SH-SY5Y (cell line): ENCODE measurements around the gene NAALADL1.

ENCODE experiments used
- GATA2 ChIP-seq: IDR thresholded peaks from 2 replicates; pipeline ENCODE4 v1.6.1; 2011; ENCODE audit warnings: mild to moderate bottlenecking, low read depth, low read length
- GATA3 ChIP-seq: IDR thresholded peaks from 2 replicates; pipeline ENCODE4 v1.6.1; 2011; ENCODE audit warnings: low read depth, mild to moderate bottlenecking, low read length, moderate library complexity

NAALADL1 gene

DNA sequence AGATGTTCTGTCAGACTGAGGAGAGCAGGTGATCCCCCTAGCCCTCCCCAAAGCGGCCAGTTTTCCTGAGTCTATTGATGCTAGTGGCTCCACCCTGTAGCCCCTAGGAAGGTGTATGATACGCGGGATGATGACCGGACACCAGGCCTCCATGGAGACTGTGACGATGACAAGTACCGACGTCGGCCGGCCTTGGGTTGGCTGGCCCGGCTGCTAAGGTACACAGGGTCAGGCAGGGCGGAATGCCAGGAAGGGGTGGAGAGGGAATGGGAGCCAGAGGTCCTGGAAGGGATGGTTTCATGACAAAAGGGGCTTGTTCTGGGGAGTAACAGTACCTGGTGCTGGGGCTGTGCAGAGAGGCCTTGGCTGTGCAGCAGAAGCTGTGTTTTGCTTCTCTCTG is 28.9 kb upstream of the NAALADL1 start:
- TF ChIP-seq GATA3 (no peak), GATA2 (no peak)

GRCh38 chr11:65086809-65087208 is 28.5 kb upstream of the NAALADL1 start:
- TF ChIP-seq GATA2 (no peak), GATA3 (no peak)

GRCh38 chr11:65085446-65085845 is 27.1 kb upstream of the NAALADL1 start:
- TF ChIP-seq GATA2, result no peak

GRCh38 chr11:65084598-65085375 is 26.4 kb upstream of the NAALADL1 start:
- TF ChIP-seq GATA2, result no peak

DNA sequence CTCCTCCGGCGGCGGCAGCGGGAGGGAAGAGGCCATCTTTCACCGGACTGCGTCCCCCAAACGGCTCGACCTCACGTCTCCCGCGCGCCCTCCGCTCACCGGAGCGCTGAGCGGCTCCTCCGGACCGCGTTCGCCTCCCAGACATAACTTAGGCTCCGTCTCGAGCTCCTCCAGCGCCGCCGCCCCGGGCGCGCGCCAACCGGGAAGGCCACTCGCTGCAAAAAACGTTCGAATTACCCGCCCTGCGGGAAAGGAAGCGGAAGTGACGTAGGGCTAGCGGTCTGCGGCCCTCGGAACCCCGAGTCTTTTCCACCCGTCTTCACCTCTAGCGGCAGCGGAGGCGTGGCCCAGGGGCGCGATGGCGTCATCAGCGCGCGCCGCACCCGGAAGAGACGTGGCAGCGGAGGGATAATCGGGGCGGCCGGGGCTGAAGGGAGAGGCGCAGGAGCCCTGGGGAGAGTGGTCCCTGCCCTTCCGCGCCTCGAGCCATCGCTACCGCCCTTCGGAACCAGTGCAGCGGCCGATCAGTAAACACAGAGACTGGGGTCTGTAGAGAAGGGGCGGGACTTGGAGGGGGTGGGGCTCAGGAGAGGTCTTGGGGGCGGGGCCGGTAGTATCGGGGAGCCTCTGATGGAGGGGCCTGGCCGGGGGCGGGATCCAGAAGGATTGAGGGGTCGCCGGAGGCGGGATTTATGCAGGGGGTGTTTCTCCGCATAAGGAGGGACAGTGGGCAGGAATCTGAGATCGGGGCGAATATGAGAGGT is 25.7 kb upstream of the NAALADL1 start, which contains the start of the genes CDCA5 and ZFPL1:
Gene CDCA5, minus strand, starts transcription at position 207 of the 764 bp plus-strand sequence. Its CDS starts 62 bp downstream, at position 145.
Gene ZFPL1, plus strand, starts transcription at position 389 of the 764 bp plus-strand sequence. CDS start 477 bp downstream, outside the sequence.
- TF ChIP-seq GATA3 (no peak), GATA2 (no peak)

GRCh38 chr11:65083134-65083833 is 24.9 kb upstream of the NAALADL1 start:
- TF ChIP-seq GATA2, result no peak
- no peak for TF ChIP-seq GATA3

DNA sequence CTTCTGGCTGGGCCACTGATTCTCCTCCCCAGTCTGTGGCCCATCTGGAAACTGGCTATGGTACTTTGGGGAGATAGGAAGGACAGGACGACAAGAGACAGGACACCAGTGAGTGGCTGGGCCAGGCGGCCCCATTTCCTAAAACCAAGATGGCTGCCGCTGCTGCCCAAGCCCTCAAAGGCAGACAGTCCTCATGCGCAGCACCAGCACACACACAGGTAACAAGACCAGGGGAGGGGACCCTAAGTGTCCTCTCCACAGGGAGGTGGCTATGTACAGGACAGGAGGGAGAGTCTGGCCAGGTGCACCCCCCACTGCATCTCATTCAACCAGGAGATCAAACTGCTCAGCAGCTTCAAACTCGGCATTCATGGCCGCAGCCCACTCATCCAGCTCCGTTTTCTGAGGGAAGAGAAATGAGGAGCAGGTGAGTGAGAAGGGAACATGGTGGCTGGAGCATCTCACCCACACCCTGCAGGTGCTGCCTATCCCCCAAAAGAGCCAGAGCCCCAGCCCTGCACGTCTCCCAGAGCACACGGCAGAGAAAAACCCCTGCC is 20.5 kb upstream of the NAALADL1 start:
- no peak for TF ChIP-seq GATA2
- TF ChIP-seq GATA3, result no peak

DNA sequence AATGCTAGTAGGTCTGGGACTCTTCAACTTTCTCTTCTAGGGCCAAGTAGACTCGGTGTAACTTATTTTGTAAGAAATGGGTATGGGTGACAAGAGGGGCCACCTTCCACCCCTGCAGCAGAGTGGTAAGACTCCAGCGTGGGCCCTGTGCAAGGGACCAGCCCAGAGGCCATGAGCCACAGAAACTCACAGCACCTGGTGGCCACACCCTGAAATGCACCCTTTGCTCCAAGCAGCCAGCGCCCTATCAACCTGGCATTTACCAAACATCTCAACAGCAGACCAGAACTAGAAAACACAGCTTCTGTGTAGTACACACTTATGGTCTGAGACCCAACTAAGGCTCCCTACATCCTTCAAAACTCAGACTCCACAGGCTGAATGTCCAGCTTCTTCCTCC is 19.8 kb upstream of the NAALADL1 start:
- TF ChIP-seq GATA2 (no peak), GATA3 (no peak)

DNA sequence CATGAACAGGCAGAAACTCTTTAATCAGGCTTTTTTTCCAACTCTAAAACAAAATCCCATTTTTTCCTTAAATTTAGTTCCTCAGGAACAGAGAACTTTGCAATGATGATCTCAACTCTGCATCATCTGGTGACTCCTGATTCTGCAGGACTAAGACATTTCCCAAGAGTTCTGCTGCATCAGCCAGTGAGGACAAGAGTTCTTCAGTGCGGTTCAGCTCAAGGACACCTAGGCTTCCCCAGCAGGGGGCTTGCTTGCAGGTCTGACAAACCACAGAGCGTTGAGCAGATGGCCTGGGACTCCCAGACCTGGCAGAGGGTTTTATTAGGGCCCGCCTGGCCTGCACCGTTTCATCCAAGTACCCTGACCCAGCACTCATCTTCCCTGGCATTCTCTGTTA is 19.1 kb upstream of the NAALADL1 start:
- no peak for TF ChIP-seq GATA2
- no peak for TF ChIP-seq GATA3

- TF ChIP-seq GATA3, result no peak
- TF ChIP-seq GATA2, result no peak
These were observed 14.2 kb upstream of the NAALADL1 start for GRCh38 chr11:65072631-65072966.

DNA sequence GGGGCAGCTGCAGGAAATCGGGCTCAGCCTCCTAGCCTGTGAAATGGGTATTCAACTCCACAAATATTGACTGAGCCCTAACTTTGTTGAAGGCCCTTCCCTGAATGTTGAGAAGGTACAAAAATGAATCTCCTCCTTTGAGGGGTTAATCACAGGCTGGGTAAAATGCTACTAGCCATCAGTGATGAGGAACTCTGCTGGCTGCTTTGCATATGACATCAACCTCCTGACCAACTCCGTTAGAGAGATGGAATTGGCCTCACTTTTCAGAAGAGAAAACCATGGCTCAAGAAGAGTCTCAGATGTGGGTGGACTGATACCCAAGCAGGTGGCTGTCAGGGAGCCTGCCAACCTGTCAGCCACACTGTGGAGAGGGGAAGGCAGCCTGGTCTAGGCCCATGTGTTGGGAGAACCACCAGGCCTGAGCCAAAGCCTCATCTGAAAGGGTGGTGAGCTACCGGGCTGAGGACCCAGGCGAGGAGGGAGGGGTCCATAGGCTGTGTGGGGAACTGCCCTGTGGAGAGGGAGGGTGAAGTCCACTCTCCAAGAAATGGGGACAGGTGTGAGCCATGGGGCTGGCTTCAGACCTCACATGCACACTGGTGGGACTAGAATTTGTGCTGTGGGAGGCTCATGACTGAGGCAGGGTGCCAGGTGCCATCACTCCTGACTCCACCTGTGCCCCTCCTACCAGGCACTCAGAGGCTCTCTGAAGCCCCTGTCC is 13.7 kb upstream of the NAALADL1 start:
- no peak for TF ChIP-seq GATA3
- no peak for TF ChIP-seq GATA2

DNA sequence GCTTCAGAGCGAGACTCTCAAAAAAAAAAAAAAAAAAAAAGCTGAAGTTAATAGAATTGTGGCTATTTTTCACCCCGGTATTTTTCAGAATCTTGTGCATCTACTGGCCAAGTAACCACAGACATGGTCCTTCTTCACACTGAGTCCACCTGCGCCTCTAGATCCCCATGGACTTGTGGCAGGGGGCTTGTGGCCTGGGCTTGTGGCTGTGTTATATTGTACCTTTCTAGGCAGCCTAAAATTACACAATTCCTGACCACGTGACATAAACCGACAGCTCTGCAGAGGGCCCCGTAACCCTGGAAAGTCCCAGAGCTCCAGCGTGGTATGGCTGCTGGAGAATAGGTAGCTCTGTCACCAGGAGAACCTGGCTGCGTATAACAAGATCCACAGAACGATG is 10.9 kb upstream of the NAALADL1 start:
- TF ChIP-seq GATA2 (no peak), GATA3 (no peak)

- TF ChIP-seq GATA3 (no peak), GATA2 (no peak)
These were observed 9.1 kb upstream of the NAALADL1 start for GRCh38 chr11:65067446-65067845.

DNA sequence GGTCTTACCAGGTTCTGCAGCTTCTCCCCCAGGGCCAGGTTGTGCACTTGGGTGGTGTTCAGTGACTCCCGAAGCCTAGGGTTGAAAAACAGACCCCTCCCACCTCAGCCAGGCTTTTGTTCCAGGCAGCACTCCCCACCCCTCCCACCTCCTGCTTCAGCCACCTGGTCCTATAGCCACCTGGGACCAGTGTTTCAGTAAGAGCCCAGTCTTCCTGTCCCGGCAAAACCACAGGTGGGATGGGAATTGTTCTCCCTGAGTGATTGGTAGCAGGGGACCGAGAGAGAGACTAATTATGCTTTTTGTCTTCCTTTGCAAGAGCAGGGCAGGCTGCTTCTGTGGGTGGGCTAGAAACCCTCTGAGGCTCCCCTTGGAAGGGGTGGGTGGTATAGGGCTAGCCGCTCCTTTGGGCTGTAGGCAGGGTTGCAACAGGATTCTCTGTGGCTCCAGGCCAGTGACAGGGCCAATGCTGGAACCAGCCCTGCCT is 8.5 kb upstream of the NAALADL1 start:
- TF ChIP-seq GATA3 (no peak), GATA2 (no peak)
